GM23248 (cell line): ENCODE results near the gene MIA3. TPM values are rescaled to one million over a fixed set of nuclear protein-coding genes. Genes with fewer than 3 reads are reported as not detected.

ENCODE experiments used
- DNase-seq: peaks from one replicate; pipeline ENCODE4 v3.0.0-alpha.2; 2015
- H2AFZ ChIP-seq: fragments of 200-600 bp; sonication (generic); 2 replicates; pipeline ENCODE4 v1.6.1; 2016; ENCODE audit warnings: antibody characterized with exemption
- H3F3A ChIP-seq: fragments of 200-600 bp; sonication (generic); 2 replicates; pipeline ENCODE4 v1.6.1; 2016; ENCODE audit warnings: mild to moderate bottlenecking, antibody characterized with exemption, mixed run types; ENCODE audit not compliant: insufficient read depth
- H3K27ac ChIP-seq: fragments of 200-600 bp; sonication (generic); 2 replicates; pipeline ENCODE4 v1.5.1; 2016; ENCODE audit warnings: mild to moderate bottlenecking
- H3K27me3 ChIP-seq: fragments of 200-600 bp; sonication (generic); replicated peaks from 2 replicates; pipeline ENCODE4 v1.6.1; 2016; ENCODE audit warnings: mild to moderate bottlenecking; ENCODE audit not compliant: insufficient read depth
- H3K36me3 ChIP-seq: fragments of 200-600 bp; sonication (generic); 2 replicates; pipeline ENCODE4 v1.6.1; 2016; ENCODE audit warnings: low read depth, mild to moderate bottlenecking
- H3K4me1 ChIP-seq: fragments of 200-600 bp; sonication (generic); 2 replicates; pipeline ENCODE4 v1.6.1; 2016; ENCODE audit warnings: mild to moderate bottlenecking; ENCODE audit not compliant: insufficient read depth
- H3K4me2 ChIP-seq: fragments of 200-600 bp; sonication (generic); one replicate; pipeline ENCODE4 v1.6.1; 2016; ENCODE audit warnings: mild to moderate bottlenecking; ENCODE audit not compliant: unreplicated experiment
- H3K4me3 ChIP-seq: fragments of 200-600 bp; sonication (generic); 2 replicates; pipeline ENCODE4 v1.5.1; 2016; ENCODE audit warnings: mild to moderate bottlenecking
- H3K79me2 ChIP-seq: fragments of 200-600 bp; sonication (generic); 2 replicates; pipeline ENCODE4 v1.6.1; 2016; ENCODE audit warnings: mild to moderate bottlenecking; ENCODE audit not compliant: insufficient read depth
- H3K9ac ChIP-seq: fragments of 200-600 bp; sonication (generic); 2 replicates; pipeline ENCODE4 v1.6.1; 2016; ENCODE audit warnings: mild to moderate bottlenecking
- H3K9me2 ChIP-seq: fragments of 200-600 bp; sonication (generic); 2 replicates; pipeline ENCODE4 v1.6.1; 2016; ENCODE audit warnings: mixed run types, mild to moderate bottlenecking, moderate library complexity; ENCODE audit not compliant: insufficient read depth
- H3K9me3 ChIP-seq: fragments of 200-600 bp; sonication (generic); one replicate; pipeline ENCODE4 v1.6.1; 2017; ENCODE audit warnings: low read depth
- H4K20me1 ChIP-seq: fragments of 200-600 bp; sonication (generic); 2 replicates; pipeline ENCODE4 v1.6.0; 2016; ENCODE audit not compliant: insufficient read depth
- EZH2 ChIP-seq: fragments of 200-600 bp; sonication (generic); IDR thresholded peaks from 2 replicates; pipeline ENCODE4 v1.6.1; 2018; ENCODE audit warnings: antibody characterized with exemption, mild to moderate bottlenecking; ENCODE audit not compliant: insufficient read depth, poor library complexity, severe bottlenecking
- EZH2phosphoT487 ChIP-seq: fragments of 200-600 bp; sonication (generic); IDR thresholded peaks from 2 replicates; pipeline ENCODE4 v1.6.1; 2018; ENCODE audit warnings: antibody characterized with exemption, moderate library complexity, mild to moderate bottlenecking, low read depth; ENCODE audit not compliant: insufficient read depth
- WGBS, 2 experiments: methylation state at CpG; one replicate each; pipeline ENCODE4 v1.1.6; 2015 to 2017; ENCODE audit warnings: low lambda C conversion rate in 2 of 2, low coverage in 1 of 2; ENCODE audit errors: missing lambda C conversion rate in 2 of 2; 5-methylcytosine and 5-hydroxymethylcytosine counted together
- in situ Hi-C: fragments of 300-500 bp; cut with MboI; formaldehyde crosslinking; loops from 2 replicates; pipeline ENCODE4 v1.15.0; 2020
- polyA plus RNA-seq: library from polyadenylated mRNA; unstranded; fragments of >200 nt; fragmentation: Nextera tagmentation; extraction: Ambion mirVana; gene quantifications from 2 replicates; pipeline ENCODE4 v1.2.1, GENCODE V29; 2016
- total RNA-seq: library from RNA; depleted of rRNA; stranded (reverse); fragments of >200 nt; shearing (Covaris generic); gene quantifications from 2 replicates; pipeline ENCODE4 v1.2.3, GENCODE V29; 2014

The MIA3 gene
- total and polyA plus RNA-seq, 2 experiments from 2014 or later, result 35.8 to 47.5 TPM

DNA sequence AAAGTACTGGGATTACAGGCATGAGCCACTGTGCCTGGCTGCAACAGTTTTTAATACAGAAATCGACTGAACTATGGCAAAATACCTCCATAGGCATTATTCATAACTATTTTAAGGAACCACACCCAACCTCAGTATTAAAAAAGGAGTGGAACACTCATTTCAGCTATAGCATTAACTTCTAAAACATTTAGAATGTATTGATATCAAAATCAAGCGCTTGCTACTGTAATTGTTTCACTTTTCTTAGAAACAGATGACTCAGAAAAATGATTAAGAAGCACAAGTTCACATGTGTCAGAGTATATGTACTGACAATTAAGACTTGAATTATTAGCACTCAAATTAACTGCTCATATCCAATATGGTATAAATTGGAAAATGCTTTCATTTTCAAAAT is 79.3 kb downstream of the MIA3 start:
- in situ Hi-C loops, result no loop called here
- TF ChIP-seq EZH2phosphoT487, result no peak
- no peak for TF ChIP-seq EZH2

DNA sequence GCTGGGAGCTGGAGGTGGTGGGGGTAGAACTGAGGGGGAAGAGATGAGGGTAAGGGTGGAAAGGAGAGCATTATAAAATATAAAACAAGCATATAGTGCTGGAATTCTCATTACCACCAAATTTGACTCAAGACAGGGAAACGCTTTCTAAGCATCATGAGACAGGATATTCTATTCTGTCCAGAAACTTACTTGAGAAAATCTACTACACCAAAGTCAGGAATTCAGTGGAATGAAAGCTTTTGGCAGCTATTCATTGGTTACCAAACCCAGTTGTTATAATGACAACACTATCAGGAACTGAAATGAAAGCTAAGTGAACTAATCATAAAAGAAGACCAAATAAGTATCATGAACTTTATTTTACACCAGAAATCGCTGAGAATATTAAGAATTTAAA is 79.9 kb downstream of the MIA3 start:
- Histone ChIP-seq H3K9me2 (no peaks in the 10 kb centered on the region), H3K4me3 (no peak overlapping the region), H3K27ac (peak overlapping the region; percentile 57), H3K9me3 (no peaks in the 10 kb centered on the region), H3K4me2 (no peak overlapping the region), H3F3A (no peaks in the 10 kb centered on the region), H3K79me2 (peaks cover 100% of the 10 kb centered on the region), H3K36me3 (peaks cover 38% of the 10 kb centered on the region), H3K9ac (0 out of 2 replicates have a peak overlapping the region, but pooled peaks have one; percentile 7), H4K20me1 (0 out of 2 replicates have a peak, but pooled peaks cover 4% of the 10 kb centered on the region), H3K27me3 (no peaks in the 10 kb centered on the region), H3K4me1 (peaks cover 13% of the 10 kb centered on the region), H2AFZ (no peak overlapping the region)
- TF ChIP-seq EZH2, result no peak
- no peak for TF ChIP-seq EZH2phosphoT487
- DNase-seq, result peak; percentile 66
- WGBS, 2 experiments, result 33 to 45% methylated on average over 2 of the region's 2 CpGs
- in situ Hi-C loops, result no loop called here

More for the DNA sequence above, 79.3 kb downstream of the MIA3 start:
- H3K4me2 ChIP-seq, result no peak overlapping the region
- H3K4me3 ChIP-seq, result no peak overlapping the region
- WGBS, 2 experiments, result 88 to 95% methylated on average over 2 of the region's 2 CpGs
- H3F3A ChIP-seq, result no peaks in the 10 kb centered on the region
- peaks cover 13% of the 10 kb centered on the region for H3K4me1 ChIP-seq
- H2AFZ ChIP-seq, result no peak overlapping the region
- no peaks in the 10 kb centered on the region for H3K9me3 ChIP-seq
- H3K9ac ChIP-seq, result 0 out of 2 replicates have a peak overlapping the region, but pooled peaks have one; percentile 7
- H3K9me2 ChIP-seq, result no peaks in the 10 kb centered on the region
- H3K79me2 ChIP-seq, result peaks cover 100% of the 10 kb centered on the region
- H3K27ac ChIP-seq, result peak overlapping the region; percentile 57
- 0 out of 2 replicates have a peak, but pooled peaks cover 4% of the 10 kb centered on the region for H4K20me1 ChIP-seq
- H3K36me3 ChIP-seq, result peaks cover 32% of the 10 kb centered on the region
- peak; percentile 37 for DNase-seq
- H3K27me3 ChIP-seq, result no peaks in the 10 kb centered on the region

DNA sequence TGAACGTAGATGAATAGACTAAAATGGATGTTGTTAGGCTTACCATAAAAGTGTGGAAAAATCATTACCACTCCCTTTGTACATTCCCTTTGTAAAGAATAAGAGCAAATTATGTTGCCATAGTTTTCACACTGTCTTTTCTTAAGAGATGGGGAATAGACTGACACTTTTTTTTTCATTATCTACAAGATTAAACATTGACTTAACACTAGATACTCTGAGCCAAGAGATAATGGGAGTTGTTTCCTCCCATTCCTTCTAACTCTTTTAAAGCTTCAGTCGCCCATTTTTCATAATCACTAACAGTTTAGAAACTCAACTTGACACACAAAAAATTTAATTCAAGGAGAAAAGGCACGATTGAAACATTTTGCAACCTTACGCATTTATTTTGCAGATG is 84.3 kb downstream of the MIA3 start:
- no peaks in the 10 kb centered on the region for H3K9me2 ChIP-seq
- H3K36me3 ChIP-seq, result peaks cover 40% of the 10 kb centered on the region
- H3K9me3 ChIP-seq, result no peaks in the 10 kb centered on the region
- H3K9ac ChIP-seq, result no peak overlapping the region
- peaks cover 10% of the 10 kb centered on the region for H3K4me1 ChIP-seq
- H3K27me3 ChIP-seq, result no peaks in the 10 kb centered on the region
- in situ Hi-C loops, result no loop called here
- peaks cover 100% of the 10 kb centered on the region for H3K79me2 ChIP-seq
- no peak for DNase-seq
- WGBS, 2 experiments, result 96 to 99% methylated on average over 4 of the region's 4 CpGs
- TF ChIP-seq EZH2phosphoT487 (no peak), EZH2 (no peak)
- H4K20me1 ChIP-seq, result peaks cover 4% of the 10 kb centered on the region; the same call in 1 of the 2 replicates
- H2AFZ ChIP-seq, result no peak overlapping the region
- no peak overlapping the region for H3K27ac ChIP-seq
- H3F3A ChIP-seq, result peaks cover 7% of the 10 kb centered on the region; the same call in 1 of the 2 replicates
- H3K4me3 ChIP-seq, result no peak overlapping the region
- H3K4me2 ChIP-seq, result no peak overlapping the region

DNA sequence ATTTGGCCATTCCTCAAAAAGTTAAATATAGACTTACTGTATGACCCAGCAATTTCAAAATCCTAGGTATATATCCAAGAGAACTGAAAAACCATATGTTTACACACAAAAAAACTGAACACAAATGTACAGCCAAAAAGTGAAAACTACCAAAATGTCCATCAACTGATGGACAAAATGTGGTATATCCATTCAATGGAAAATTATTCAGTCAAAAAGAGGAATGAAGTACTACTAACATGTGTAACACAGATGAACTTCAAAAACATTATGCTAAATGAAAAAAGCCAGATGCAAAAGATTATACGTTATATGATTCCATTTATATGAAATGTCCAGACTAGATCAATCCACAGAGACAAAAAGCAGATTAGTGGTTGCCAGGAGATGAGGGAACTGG is 86.4 kb downstream of the MIA3 start:
- Histone ChIP-seq H3K4me1 (no peaks in the 10 kb centered on the region), H3K4me3 (no peak overlapping the region), H3K9me3 (no peaks in the 10 kb centered on the region), H3K36me3 (peaks cover 35% of the 10 kb centered on the region), H3K9me2 (no peaks in the 10 kb centered on the region), H3K27ac (no peak overlapping the region), H3K27me3 (no peaks in the 10 kb centered on the region), H3K4me2 (no peak overlapping the region), H3F3A (peaks cover 7% of the 10 kb centered on the region; the same call in 1 of the 2 replicates), H3K9ac (no peak overlapping the region), H4K20me1 (peaks cover 4% of the 10 kb centered on the region; the same call in 1 of the 2 replicates), H2AFZ (no peak overlapping the region), H3K79me2 (peaks cover 100% of the 10 kb centered on the region)
- in situ Hi-C loops, result no loop called here
- no peak for DNase-seq
- no peak for TF ChIP-seq EZH2phosphoT487
- TF ChIP-seq EZH2, result no peak
- 94 to 96% methylated on average over 1 of the region's 1 CpG for WGBS, 2 experiments
